GM18520 (cell line): ENCODE results near the gene TRNAU1AP.

Source experiments
- ATAC-seq: cut with Tn5 transposase; IDR thresholded peaks from one replicate; pipeline ENCODE4 v1.9.1; 2021; ENCODE audit not compliant: unreplicated experiment

Gene TRNAU1AP

DNA sequence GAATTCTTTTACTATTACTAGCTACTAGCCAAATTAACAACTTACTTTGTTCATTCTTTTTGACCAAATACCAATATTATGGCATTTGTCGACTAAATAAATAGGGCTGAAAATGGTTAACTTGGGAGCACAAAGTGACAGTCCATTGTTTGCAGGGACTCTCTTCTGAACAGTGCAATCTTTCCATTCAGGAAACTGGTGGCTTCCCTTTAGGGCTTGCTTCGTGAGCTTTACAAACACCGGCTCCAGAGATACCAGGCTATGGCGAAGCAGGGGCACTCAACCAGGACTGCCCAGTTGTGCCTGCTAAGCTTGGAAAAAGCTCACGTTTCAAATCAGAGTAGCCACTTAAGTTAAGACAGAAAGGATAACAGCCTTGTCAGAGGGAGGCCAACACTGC, 51.5 kb downstream of the TRNAU1AP start:
- no peak for ATAC-seq

DNA sequence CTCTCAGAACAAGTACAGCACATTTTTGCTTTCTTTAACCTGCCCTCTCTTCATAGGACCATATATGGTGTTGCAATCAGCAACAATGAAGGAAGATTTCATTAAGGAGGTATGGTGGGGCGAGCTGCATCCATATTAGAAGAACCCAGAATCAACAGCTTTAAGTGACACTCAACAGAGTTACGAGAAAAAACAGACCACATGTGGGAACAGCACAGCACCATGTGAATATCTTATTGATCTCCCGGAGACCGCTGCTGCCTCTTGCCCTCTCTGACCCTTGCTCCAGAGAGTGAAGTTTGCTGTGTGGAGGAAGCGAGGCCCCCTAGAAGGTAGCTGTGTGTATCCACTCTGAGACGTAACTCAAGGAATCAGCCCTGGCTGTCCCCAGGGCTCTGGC, 52.1 kb downstream of the TRNAU1AP start:
- ATAC-seq: no peak

DNA sequence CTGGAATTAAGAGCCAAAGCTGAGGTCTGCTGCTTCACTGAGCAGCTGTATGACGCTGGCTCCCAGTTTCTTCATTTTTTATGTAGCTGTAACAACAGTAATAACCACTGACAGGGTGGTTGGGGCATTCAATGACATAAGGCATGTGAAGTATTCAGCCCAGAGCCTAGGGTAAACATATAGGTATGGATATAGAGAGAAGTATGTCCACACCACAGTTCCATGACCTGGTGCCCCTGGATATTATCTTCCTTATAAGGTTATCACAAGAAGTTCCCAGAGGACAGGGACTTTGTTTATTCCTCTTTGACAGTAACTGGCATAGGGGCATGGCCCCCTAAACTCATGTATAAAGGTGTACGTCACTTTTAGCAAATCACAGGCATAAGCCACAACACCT, 53.9 kb downstream of the TRNAU1AP start:
- ATAC-seq: no peak

DNA sequence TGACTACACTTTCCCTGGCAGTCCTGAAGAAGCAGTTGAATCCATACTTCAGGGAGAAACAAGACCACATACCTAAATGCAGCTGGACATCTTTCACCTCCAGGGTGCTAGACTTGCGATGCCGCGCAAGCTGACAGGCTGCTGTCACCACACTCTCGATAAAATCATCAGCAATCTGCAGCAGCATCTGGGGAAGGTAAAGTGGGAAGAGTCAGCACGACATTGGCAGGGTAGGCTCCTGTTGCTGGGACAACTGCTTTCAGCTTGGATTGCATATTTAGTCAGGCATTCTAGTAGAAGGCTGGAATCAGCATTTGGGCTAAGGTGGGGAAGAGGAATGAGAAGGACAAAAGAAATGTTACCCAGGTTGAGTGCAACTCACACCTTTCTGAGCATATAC, 60.3 kb downstream of the TRNAU1AP start:
- no peak for ATAC-seq
